Type B pancreatic cell (in vitro differentiated cells): ENCODE results near the gene DNM1L. TPM values are rescaled to one million over a fixed set of nuclear protein-coding genes. Genes with fewer than 3 reads are reported as not detected.

Experiments used
- DNase-seq: peaks from one replicate; pipeline ENCODE4 v3.0.0; 2021; ENCODE audit warnings: mixed read lengths; ENCODE audit not compliant: unreplicated experiment; ENCODE audit errors: extremely low spot score
- H3K27ac Mint-ChIP-seq: 2 replicates; pipeline ENCODE4 v1.8.0; 2021; ENCODE audit warnings: mild to moderate bottlenecking, mixed read lengths
- H3K27me3 Mint-ChIP-seq: 2 replicates; pipeline ENCODE4 v1.8.0; 2021; ENCODE audit warnings: mixed read lengths
- H3K36me3 Mint-ChIP-seq: 2 replicates; pipeline ENCODE4 v1.8.0; 2021; ENCODE audit warnings: mixed read lengths
- H3K4me1 Mint-ChIP-seq: one replicate; pipeline ENCODE4 v1.8.0; 2021; ENCODE audit warnings: mixed read lengths; ENCODE audit not compliant: unreplicated experiment
- H3K4me3 Mint-ChIP-seq: 2 replicates; pipeline ENCODE4 v1.8.0; 2021; ENCODE audit warnings: mild to moderate bottlenecking, mixed read lengths
- H3K9me3 Mint-ChIP-seq: 2 replicates; pipeline ENCODE4 v1.8.0; 2021; ENCODE audit warnings: mixed read lengths
- CTCF ChIP-seq: fragments of 200-600 bp; sonication (generic); conservative IDR thresholded peaks from 2 replicates; pipeline ENCODE4 v1.5.0; 2021; ENCODE audit warnings: antibody characterized with exemption, mild to moderate bottlenecking
- total RNA-seq: library from RNA; stranded (reverse); gene quantifications from 2 replicates; pipeline ENCODE4 v1.2.1, GENCODE V29; 2021; ENCODE audit warnings: low replicate concordance

Gene DNM1L
- total RNA-seq, 1 donor from 2014 or later, result 76.8 TPM

GRCh38 chr12:32726286-32726685 is 47.2 kb downstream of the DNM1L start:
- Mint-ChIP-seq H3K4me1 (no peaks in the 10 kb centered on the region), H3K27ac (no peak overlapping the region), H3K9me3 (no peaks in the 10 kb centered on the region), H3K4me3 (no peak overlapping the region), H3K36me3 (peaks cover 49% of the 10 kb centered on the region), H3K27me3 (no peaks in the 10 kb centered on the region)
- no peak for TF ChIP-seq CTCF
- DNase-seq, result no peak

- H3K9me3 Mint-ChIP-seq, result no peaks in the 10 kb centered on the region
- DNase-seq, result no peak
Measured at GRCh38 chr12:32727237-32727636, 48.1 kb downstream of the DNM1L start.

DNA sequence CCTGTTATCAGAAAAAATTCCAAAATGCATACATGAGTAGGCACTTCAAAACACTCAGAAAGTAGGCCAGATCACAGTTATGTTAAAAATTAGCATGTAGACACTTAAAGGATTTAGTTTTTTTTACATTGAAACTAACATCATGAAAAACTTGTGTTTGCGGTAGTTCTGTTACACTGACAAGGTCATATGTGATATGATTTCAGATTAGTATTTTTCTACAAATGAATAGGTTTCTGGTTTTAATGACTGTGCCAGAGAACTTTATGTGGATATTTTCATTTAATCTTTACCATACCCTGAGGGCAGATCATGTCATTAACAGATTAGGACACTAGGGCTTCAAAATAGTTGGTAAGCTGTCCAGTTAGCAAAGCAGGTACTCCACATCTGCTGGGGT is 55.9 kb downstream of the DNM1L start:
- Mint-ChIP-seq H3K4me3 (no peak overlapping the region), H3K4me1 (no peaks in the 10 kb centered on the region), H3K27me3 (no peaks in the 10 kb centered on the region), H3K36me3 (peaks cover 47% of the 10 kb centered on the region), H3K9me3 (no peaks in the 10 kb centered on the region), H3K27ac (no peak overlapping the region)
- TF ChIP-seq CTCF, result no peak
- no peak for DNase-seq

More at GRCh38 chr12:32727237-32727636, 48.1 kb downstream of the DNM1L start:
- H3K27me3 Mint-ChIP-seq, result no peaks in the 10 kb centered on the region
- no peak overlapping the region for H3K4me3 Mint-ChIP-seq
- H3K4me1 Mint-ChIP-seq, result no peaks in the 10 kb centered on the region
- H3K27ac Mint-ChIP-seq, result no peak overlapping the region
- no peak for TF ChIP-seq CTCF
- H3K36me3 Mint-ChIP-seq, result peaks cover 47% of the 10 kb centered on the region

DNA sequence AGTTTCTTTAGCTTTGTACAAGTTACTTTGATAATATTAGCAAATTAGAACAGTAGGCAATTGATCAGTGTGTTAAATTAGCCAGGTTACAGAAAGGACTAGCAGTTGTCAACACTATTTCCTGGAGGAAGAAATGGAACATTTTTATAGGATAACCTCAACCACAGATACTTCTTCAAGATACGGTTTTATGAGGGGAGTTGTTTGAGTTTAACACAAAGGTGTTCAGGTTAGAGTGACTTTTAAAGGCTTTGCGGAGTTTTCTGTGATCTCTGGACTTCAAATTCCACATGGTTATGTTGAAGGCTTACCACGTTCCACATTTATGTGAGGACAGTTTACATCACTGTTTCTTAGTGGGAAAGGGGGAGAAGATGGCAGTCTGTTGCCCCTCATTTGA is 57.3 kb downstream of the DNM1L start:
- H3K9me3 Mint-ChIP-seq, result no peaks in the 10 kb centered on the region
- TF ChIP-seq CTCF, result no peak
- no peak overlapping the region for H3K27ac Mint-ChIP-seq
- H3K27me3 Mint-ChIP-seq, result no peaks in the 10 kb centered on the region
- DNase-seq, result no peak
- H3K36me3 Mint-ChIP-seq, result peaks cover 48% of the 10 kb centered on the region
- H3K4me1 Mint-ChIP-seq, result no peaks in the 10 kb centered on the region
- no peak overlapping the region for H3K4me3 Mint-ChIP-seq

DNA sequence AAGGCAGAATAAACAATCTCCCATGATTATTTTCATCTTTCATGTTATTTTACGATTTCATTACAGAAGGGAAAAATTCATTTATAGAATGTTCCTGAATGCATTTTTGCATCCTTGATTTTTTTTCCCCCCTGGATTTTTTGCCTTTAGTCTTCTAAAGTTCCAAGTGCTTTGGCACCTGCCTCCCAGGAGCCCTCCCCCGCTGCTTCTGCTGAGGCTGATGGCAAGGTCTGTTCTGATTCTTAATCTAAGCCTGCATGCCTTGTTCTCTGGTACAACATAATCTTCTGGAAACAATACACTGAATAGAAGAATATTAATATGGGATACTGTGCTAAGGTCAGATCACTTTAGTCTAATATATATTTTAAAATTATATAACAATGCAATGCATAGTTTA is 58.6 kb downstream of the DNM1L start:
- no peak overlapping the region for H3K4me3 Mint-ChIP-seq
- H3K27me3 Mint-ChIP-seq, result no peaks in the 10 kb centered on the region
- peaks cover 44% of the 10 kb centered on the region for H3K36me3 Mint-ChIP-seq
- TF ChIP-seq CTCF, result no peak
- H3K4me1 Mint-ChIP-seq, result no peaks in the 10 kb centered on the region
- no peak overlapping the region for H3K27ac Mint-ChIP-seq
- no peak for DNase-seq
- H3K9me3 Mint-ChIP-seq, result no peaks in the 10 kb centered on the region

DNA sequence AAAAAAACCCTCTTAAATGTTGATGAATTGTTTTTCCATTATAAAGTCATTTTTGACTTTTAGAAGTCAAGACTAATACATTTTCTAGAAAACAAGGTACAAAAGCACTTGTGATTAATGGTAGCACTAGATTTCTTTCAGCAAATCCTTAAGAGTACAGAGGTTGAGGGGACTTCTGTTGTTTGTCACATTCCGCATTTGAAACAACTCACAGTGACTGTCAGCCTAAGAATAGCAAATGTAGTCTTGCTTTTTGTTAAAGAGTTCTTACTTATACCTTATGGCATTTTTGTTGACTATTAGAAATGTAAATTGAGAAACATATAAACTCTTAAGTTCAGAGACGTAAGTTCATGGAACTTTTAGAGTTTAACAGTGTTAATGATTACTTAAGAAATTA is 60.2 kb downstream of the DNM1L start:
- DNase-seq, result no peak
- Mint-ChIP-seq H3K9me3 (no peaks in the 10 kb centered on the region), H3K27me3 (no peaks in the 10 kb centered on the region), H3K27ac (no peak overlapping the region), H3K4me3 (no peak overlapping the region), H3K36me3 (peaks cover 48% of the 10 kb centered on the region), H3K4me1 (no peaks in the 10 kb centered on the region)
- TF ChIP-seq CTCF, result no peak
